CD14-positive monocyte (primary cell): ENCODE measurements around the gene TMTC3. TPM values are rescaled to one million over a fixed set of nuclear protein-coding genes. Genes with fewer than 3 reads are reported as not detected.
A peak's percentile ranks its signal among the peaks of the same experiment; 100 is the strongest.

Experiments used
- DNase-seq, 3 donors: peaks; one replicate each; pipeline ENCODE4 v3.0.0-alpha.2; 2011 to 2022
- H2AFZ ChIP-seq: 2 replicates; pipeline ENCODE4 v1.6.0; 2012; ENCODE audit warnings: mild to moderate bottlenecking, low read depth, low read length, inconsistent platforms; ENCODE audit not compliant: insufficient read depth, poor library complexity, severe bottlenecking
- H3K27ac ChIP-seq, 2 donors: 1 replicate in 1 of 2; 2 replicates in 1 of 2; pipeline ENCODE4 v1.5.1; 2012 to 2013; ENCODE audit warnings: low read length in 2 of 2, control low read depth in 1 of 2, inconsistent platforms in 1 of 2, low read depth in 1 of 2, mild to moderate bottlenecking in 1 of 2
- H3K27me3 ChIP-seq, 2 donors: one replicate each; pipeline versions ENCODE4 v1.6.0 to v1.6.1; 2011 to 2013; ENCODE audit warnings: low read length in 2 of 2; ENCODE audit not compliant: control insufficient read depth in 2 of 2, insufficient read depth in 2 of 2
- H3K36me3 ChIP-seq, 2 donors: replicated peaks in 1 of 2; 1 replicate in 1 of 2; 2 replicates in 1 of 2; pipeline versions ENCODE4 v1.5.1 to v1.6.1; 2012 to 2013; ENCODE audit warnings: low read length in 2 of 2, control low read depth in 1 of 2, inconsistent platforms in 1 of 2, mild to moderate bottlenecking in 1 of 2; ENCODE audit not compliant: insufficient read depth in 2 of 2, control insufficient read depth in 1 of 2
- H3K4me1 ChIP-seq, 2 donors: 1 replicate in 1 of 2; 2 replicates in 1 of 2; pipeline versions ENCODE4 v1.5.1 to v1.6.1; 2012 to 2013; ENCODE audit warnings: low read length in 2 of 2, control low read depth in 1 of 2, inconsistent platforms in 1 of 2, mild to moderate bottlenecking in 1 of 2, moderate library complexity in 1 of 2; ENCODE audit not compliant: insufficient read depth in 2 of 2, control insufficient read depth in 1 of 2
- H3K4me2 ChIP-seq: replicated peaks from 2 replicates; pipeline ENCODE3; 2012; ENCODE audit warnings: low read length, moderate library complexity, mild to moderate bottlenecking; ENCODE audit not compliant: poor library complexity, severe bottlenecking; ENCODE audit errors: extremely low read depth
- H3K4me3 ChIP-seq, 3 experiments: fragments of 200-600 bp in 1 of 3; sonication (generic) in 1 of 3; replicated peaks in 1 of 3; 1 replicate in 2 of 3; 2 replicates in 1 of 3; pipeline ENCODE4 v1.5.1; 2011 to 2013; ENCODE audit warnings: low read length in 3 of 3, mild to moderate bottlenecking in 3 of 3, control low read depth in 2 of 3, low read depth in 2 of 3, inconsistent platforms in 1 of 3, moderate library complexity in 1 of 3
- H3K79me2 ChIP-seq: 2 replicates; pipeline ENCODE4 v1.6.0; 2012; ENCODE audit warnings: mild to moderate bottlenecking, control low read depth, inconsistent platforms, low read length, moderate library complexity; ENCODE audit not compliant: insufficient read depth
- H3K9ac ChIP-seq: 2 replicates; pipeline ENCODE4 v1.6.0; 2017; ENCODE audit warnings: low read length, mild to moderate bottlenecking; ENCODE audit not compliant: insufficient read depth, poor library complexity, severe bottlenecking
- H3K9me3 ChIP-seq, 2 donors: replicated peaks in 1 of 2; 1 replicate in 1 of 2; 2 replicates in 1 of 2; pipeline versions ENCODE4 v1.5.1 to v1.6.1; 2012 to 2013; ENCODE audit warnings: low read length in 2 of 2, control low read depth in 1 of 2; ENCODE audit not compliant: control insufficient read depth in 1 of 2, insufficient read depth in 1 of 2
- H4K20me1 ChIP-seq: 2 replicates; pipeline ENCODE4 v1.6.0; 2012; ENCODE audit warnings: mild to moderate bottlenecking, low read length, control low read depth, moderate library complexity; ENCODE audit not compliant: insufficient read depth
- H3K27ac Mint-ChIP-seq, 7 donors: one replicate each; pipeline ENCODE4 v1.8.0; 2020; ENCODE audit warnings: mild to moderate bottlenecking in 7 of 7, mixed read lengths in 7 of 7, moderate library complexity in 6 of 7, inconsistent platforms in 2 of 7
- H3K27me3 Mint-ChIP-seq, 3 donors: one replicate each; pipeline ENCODE4 v1.8.0; 2021 to 2022; ENCODE audit warnings: low read depth in 3 of 3, mild to moderate bottlenecking in 3 of 3, mixed read lengths in 3 of 3, moderate library complexity in 3 of 3, inconsistent platforms in 1 of 3
- H3K36me3 Mint-ChIP-seq, 2 donors: one replicate each; pipeline ENCODE4 v1.8.0; 2020; ENCODE audit warnings: mixed read lengths in 2 of 2, inconsistent platforms in 1 of 2, mild to moderate bottlenecking in 1 of 2
- H3K4me1 Mint-ChIP-seq: one replicate; pipeline ENCODE4 v1.8.0; 2020; ENCODE audit warnings: mild to moderate bottlenecking, mixed read lengths
- H3K4me3 Mint-ChIP-seq, 2 donors: one replicate each; pipeline ENCODE4 v1.8.0; 2020; ENCODE audit warnings: mild to moderate bottlenecking in 2 of 2, mixed read lengths in 2 of 2, moderate library complexity in 1 of 2
- H3K9me3 Mint-ChIP-seq, 7 donors: one replicate each; pipeline ENCODE4 v1.8.0; 2020 to 2022; ENCODE audit warnings: mixed read lengths in 7 of 7, mild to moderate bottlenecking in 6 of 7, moderate library complexity in 6 of 7, inconsistent platforms in 2 of 7
- CTCF ChIP-seq: fragments of 200-600 bp; IDR thresholded peaks from one replicate; pipeline ENCODE4 v1.8.0; 2022; ENCODE audit warnings: antibody characterized with exemption, mild to moderate bottlenecking
- WGBS: methylation state at CpG from one replicate; pipeline ENCODE4 v1.1.5; 2013; ENCODE audit warnings: missing lambda C conversion rate; ENCODE audit not compliant: insufficient coverage; 5-methylcytosine and 5-hydroxymethylcytosine counted together
- intact Hi-C, 2 donors: fragments of 100-400 bp; cut with micrococcal nuclease; formaldehyde crosslinking; loops; one replicate each; pipeline versions ENCODE4 v1.15.0 to v1.15.1; 2023
- polyA plus RNA-seq, 3 donors: library from polyadenylated mRNA; depleted of rRNA in 1 of 3; unstranded in 2 of 3; stranded (reverse) in 1 of 3; fragments of 300-500 nt in 2 of 3; fragments of >200 nt in 1 of 3; fragmentation: Illumina TruSeq in 2 of 3; gene quantifications; 1 replicate in 2 of 3; 2 replicates in 1 of 3; pipeline ENCODE4 v1.2.3, GENCODE V29; 2012 to 2021

TMTC3 gene
- polyA plus RNA-seq, 3 donors: 1.1 to 2.2 (median 1.2) TPM

DNA sequence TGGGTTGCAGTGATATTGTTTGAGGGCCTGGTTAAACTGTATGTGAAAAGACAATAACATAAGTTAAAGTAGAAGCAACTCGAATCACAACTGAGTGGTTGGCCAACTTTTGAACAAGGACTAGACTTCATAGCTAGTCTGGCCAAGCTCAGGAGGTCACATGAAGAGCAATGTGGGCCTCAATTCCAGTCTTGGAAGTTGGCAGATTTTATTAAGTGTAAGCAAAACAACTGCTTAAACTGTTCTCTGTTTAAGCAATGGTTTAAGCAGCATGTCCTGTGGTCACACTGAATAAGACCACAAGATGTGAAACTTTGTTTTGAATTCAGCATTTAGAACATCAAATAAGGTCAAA, 100.4 kb downstream of the TMTC3 start:
- no peak for DNase-seq
- peaks cover 3 to 14% (median 10%) of the 10 kb centered on the region in 7 donors for H3K9me3 Mint-ChIP-seq

DNA sequence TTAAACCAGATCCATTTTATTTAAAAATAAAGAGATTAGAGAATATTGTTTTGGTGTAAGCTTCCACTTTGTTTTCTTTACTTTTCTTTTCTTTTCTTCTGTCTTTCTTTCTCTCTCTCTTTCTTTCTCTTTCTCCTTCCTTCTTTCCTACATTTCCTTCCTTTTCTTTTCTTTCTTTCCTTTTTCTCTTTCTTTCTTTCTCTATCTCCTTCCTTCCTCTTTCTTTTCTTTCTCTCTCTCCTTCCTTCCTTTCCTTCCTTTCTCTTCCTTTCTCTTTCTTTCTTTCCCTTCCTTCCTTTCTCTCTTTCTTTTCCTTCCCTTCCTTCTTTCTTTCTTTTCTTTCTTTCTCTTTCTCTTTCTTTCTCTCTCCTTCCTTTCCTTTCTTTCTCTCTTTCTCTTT, 100.8 kb downstream of the TMTC3 start:
- Histone ChIP-seq H3K9ac (no peak overlapping the region), H3K9me3 (peaks cover 0 to 3% of the 10 kb centered on the region in 2 donors), H3K4me3 (no peak overlapping the region), H2AFZ (no peak overlapping the region), H3K4me1 (no peaks in the 10 kb centered on the region), H3K27ac (no peak overlapping the region), H4K20me1 (no peaks in the 10 kb centered on the region), H3K27me3 (no peaks in the 10 kb centered on the region), H3K36me3 (no peaks in the 10 kb centered on the region), H3K4me2 (no peak overlapping the region), H3K79me2 (no peaks in the 10 kb centered on the region)
- no peaks in the 10 kb centered on the region for H3K36me3 Mint-ChIP-seq
- TF ChIP-seq CTCF: peak; percentile 11
- H3K27ac Mint-ChIP-seq: peak overlapping the region in 2 of 7 donors; percentile 14 to 65
- H3K27me3 Mint-ChIP-seq: peaks cover 0 to 4% (median 0%) of the 10 kb centered on the region in 3 donors
- peaks cover under 1% of the 10 kb centered on the region for H3K4me1 Mint-ChIP-seq
- intact Hi-C loops: no loop called here
- no peak overlapping the region for H3K4me3 Mint-ChIP-seq
- H3K9me3 Mint-ChIP-seq: peaks cover 3 to 14% (median 10%) of the 10 kb centered on the region in 7 donors
- DNase-seq: no peak

More for the DNA sequence above, 100.4 kb downstream of the TMTC3 start:
- intact Hi-C loops: no loop called here
- H3K4me1 ChIP-seq: no peaks in the 10 kb centered on the region
- H3K27me3 ChIP-seq: no peaks in the 10 kb centered on the region
- peaks cover 2% of the 10 kb centered on the region for H3K4me1 Mint-ChIP-seq
- no peak overlapping the region for H3K27ac ChIP-seq
- no peak overlapping the region for H3K4me2 ChIP-seq
- TF ChIP-seq CTCF: no peak
- no peak overlapping the region for H3K9ac ChIP-seq
- WGBS: 86% methylated on average over 1 of the region's 1 CpG
- peaks cover 0 to 3% of the 10 kb centered on the region in 2 donors for H3K9me3 ChIP-seq
- H2AFZ ChIP-seq: no peak overlapping the region
- H3K4me3 Mint-ChIP-seq: no peak overlapping the region
- no peaks in the 10 kb centered on the region for H4K20me1 ChIP-seq
- H3K4me3 ChIP-seq: no peak overlapping the region
- H3K27ac Mint-ChIP-seq: no peak overlapping the region
- peaks cover 0 to 5% (median 0%) of the 10 kb centered on the region in 3 donors for H3K27me3 Mint-ChIP-seq
- H3K79me2 ChIP-seq: no peaks in the 10 kb centered on the region
- H3K36me3 Mint-ChIP-seq: no peaks in the 10 kb centered on the region
- H3K36me3 ChIP-seq: no peaks in the 10 kb centered on the region
